ENCODE data around the gene CASD1.

DNA sequence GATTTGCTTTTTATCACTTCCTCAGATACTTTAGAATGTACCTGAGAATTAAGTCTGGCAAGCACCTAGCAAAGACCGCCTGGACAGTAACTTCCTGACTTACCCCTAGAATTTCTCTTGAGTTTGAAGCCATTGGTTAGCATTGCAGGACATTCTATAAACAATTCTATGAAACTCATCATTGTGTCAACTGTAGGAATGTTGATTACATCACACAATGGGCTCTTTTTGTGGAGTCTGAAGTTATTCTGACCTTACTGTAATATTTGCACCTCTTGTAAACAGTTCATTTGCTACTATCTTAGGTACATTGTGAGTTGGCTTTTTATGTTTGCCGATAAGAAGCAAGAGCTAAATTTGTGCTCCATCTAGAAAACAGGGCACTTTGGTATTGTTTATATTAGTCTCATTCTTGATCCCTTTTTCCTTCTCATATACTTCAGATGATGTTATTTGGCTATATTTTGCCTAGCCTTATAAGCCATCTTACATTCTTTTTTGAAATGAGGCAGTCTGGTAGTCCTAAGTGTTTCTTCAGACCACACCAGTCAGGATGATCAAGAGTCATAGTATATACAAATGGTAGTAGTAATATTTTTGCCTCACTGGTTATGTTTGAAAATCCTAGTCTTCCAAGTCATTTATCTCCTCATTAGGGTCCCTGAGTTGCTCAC, 52.4 kb downstream of the CASD1 start:
- no peak for TF ChIP-seq POLR2A (IDR thresholded peaks at IDR 0.05)
- no peak for TF ChIP-seq CTCF (IDR thresholded peaks at IDR 0.05 in 4 of 5, conservative IDR thresholded peaks at IDR 0.05 in 1 of 5)

All from gastrocnemius medialis (tissue), 4 donors.